Coronary artery (tissue), 2 donors: ENCODE measurements around the gene CDH13.

Source experiments
- DNase-seq: peaks from one replicate; pipeline ENCODE4 v3.0.0-alpha.2; 2017; ENCODE audit warnings: low spot score
- H3K27ac ChIP-seq, 2 donors: fragments of 200-600 bp; sonication (generic); one replicate each; pipeline ENCODE4 v1.5.1; 2016 to 2019
- H3K4me3 ChIP-seq: fragments of 200-600 bp; sonication (generic); 2 replicates; pipeline ENCODE4 v1.5.1; 2016; ENCODE audit warnings: mild to moderate bottlenecking, moderate library complexity
- CTCF ChIP-seq: fragments of 200-600 bp; sonication (generic); IDR thresholded peaks from one replicate; pipeline ENCODE4 v1.5.1; 2019; ENCODE audit warnings: antibody characterized with exemption

The CDH13 gene

DNA sequence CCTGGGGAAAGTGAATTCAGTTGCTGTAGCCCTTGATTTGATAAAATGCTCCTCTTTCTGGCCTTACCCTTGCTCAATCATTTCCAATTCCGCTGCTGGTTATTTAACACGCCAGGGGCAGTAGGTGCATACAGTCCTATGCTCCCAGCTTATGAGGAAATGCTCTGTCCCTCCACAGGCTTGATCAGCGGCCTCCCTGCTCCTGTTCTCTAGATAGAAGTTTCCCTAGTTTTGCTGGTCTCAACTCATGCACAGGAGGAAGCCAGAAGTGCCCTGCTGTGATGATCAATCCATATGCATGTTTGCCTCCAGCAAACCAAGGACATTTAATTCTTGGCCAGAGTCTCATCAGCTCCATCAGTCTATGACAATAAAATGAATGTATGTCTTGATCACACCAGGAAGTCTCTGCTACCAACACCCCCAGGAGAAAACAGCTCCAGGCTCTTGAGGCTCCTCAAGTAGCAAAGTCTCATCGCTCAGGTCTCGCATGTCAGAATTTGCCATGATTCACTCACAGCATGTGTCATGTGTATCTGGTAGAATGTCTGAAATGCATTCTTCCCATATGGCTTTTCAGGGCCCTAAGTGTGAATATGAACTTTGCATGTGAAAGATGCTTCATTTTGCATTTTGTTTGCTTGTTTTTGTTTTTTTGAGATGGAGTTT, 208.9 kb downstream of the CDH13 start:
- no peak for DNase-seq
- TF ChIP-seq CTCF: no peak
- Histone ChIP-seq H3K4me3 (no peak overlapping the region), H3K27ac (no peak overlapping the region)

GRCh38 chr16:82841108-82841507, 214.3 kb downstream of the CDH13 start:
- no peak overlapping the region for H3K27ac ChIP-seq
- DNase-seq: no peak
- no peak for TF ChIP-seq CTCF
- no peak overlapping the region for H3K4me3 ChIP-seq

GRCh38 chr16:82843606-82844271, 217.0 kb downstream of the CDH13 start:
- TF ChIP-seq CTCF: no peak
- Histone ChIP-seq H3K4me3 (no peak overlapping the region), H3K27ac (no peak overlapping the region)
- DNase-seq: no peak

GRCh38 chr16:82845116-82845515, 218.3 kb downstream of the CDH13 start:
- DNase-seq: no peak
- TF ChIP-seq CTCF: no peak
- Histone ChIP-seq H3K27ac (no peak overlapping the region), H3K4me3 (no peak overlapping the region)

GRCh38 chr16:82846806-82847205, 220.0 kb downstream of the CDH13 start:
- no peak overlapping the region for H3K4me3 ChIP-seq
- no peak for DNase-seq
- no peak for TF ChIP-seq CTCF
- H3K27ac ChIP-seq: no peak overlapping the region

- no peak for TF ChIP-seq CTCF
- Histone ChIP-seq H3K27ac (no peak overlapping the region), H3K4me3 (no peak overlapping the region)
- DNase-seq: no peak
These were observed 221.2 kb downstream of the CDH13 start for GRCh38 chr16:82848013-82848412.

GRCh38 chr16:82852388-82853008, 225.7 kb downstream of the CDH13 start:
- Histone ChIP-seq H3K4me3 (no peak overlapping the region), H3K27ac (no peak overlapping the region)
- no peak for DNase-seq
- TF ChIP-seq CTCF: no peak
